Measurements from ENCODE around the gene NES.

GRCh38 chr1:156652131-156652991 lies 24.8 kb downstream of the NES start:
- no peak for TF ChIP-seq CTCF (conservative IDR thresholded peaks at IDR 0.05)
- no peak for TF ChIP-seq EZH2 (IDR thresholded peaks at IDR 0.05; ENCODE audit: low read depth)

All from PC-9 (cell line).